Muscle layer of colon (tissue), 2 donors: ENCODE results near the gene RASA4B.

Experiments
- H3K27ac ChIP-seq: one replicate; pipeline ENCODE4 v1.7.0; 2013; ENCODE audit warnings: low read depth, mild to moderate bottlenecking, low read length, moderate library complexity
- H3K27me3 ChIP-seq, 2 donors: one replicate each; pipeline ENCODE4 v1.7.0; 2013; ENCODE audit warnings: low read length in 2 of 2, mild to moderate bottlenecking in 2 of 2; ENCODE audit not compliant: insufficient read depth in 2 of 2, control insufficient read depth in 1 of 2
- H3K36me3 ChIP-seq: one replicate; pipeline ENCODE4 v1.7.0; 2013; ENCODE audit warnings: mild to moderate bottlenecking, low read length; ENCODE audit not compliant: insufficient read depth
- H3K4me1 ChIP-seq: one replicate; pipeline ENCODE4 v1.7.0; 2013; ENCODE audit warnings: mild to moderate bottlenecking, low read length; ENCODE audit not compliant: insufficient read depth
- H3K4me3 ChIP-seq, 2 donors: one replicate each; pipeline ENCODE4 v1.7.0; 2013; ENCODE audit warnings: low read length in 2 of 2, low read depth in 1 of 2, mild to moderate bottlenecking in 1 of 2, moderate library complexity in 1 of 2
- H3K9ac ChIP-seq: one replicate; pipeline ENCODE4 v1.7.0; 2013; ENCODE audit warnings: low read length
- H3K9me3 ChIP-seq: one replicate; pipeline ENCODE4 v1.7.0; 2013; ENCODE audit warnings: mild to moderate bottlenecking, low read length
- donor health status: abdominal sarcoma.
- donor health status: Adenocarcinoma of cecum.

RASA4B gene

GRCh38 chr7:102439963-102440795, 77.4 kb downstream of the RASA4B start:
- Histone ChIP-seq H3K27ac (no peak overlapping the region), H3K4me3 (no peak overlapping the region), H3K9me3 (no peaks in the 10 kb centered on the region), H3K4me1 (no peaks in the 10 kb centered on the region), H3K9ac (no peak overlapping the region), H3K36me3 (no peaks in the 10 kb centered on the region), H3K27me3 (no peaks in the 10 kb centered on the region)

- no peak overlapping the region for H3K4me3 ChIP-seq
- H3K27ac ChIP-seq: no peak overlapping the region
- no peaks in the 10 kb centered on the region for H3K27me3 ChIP-seq
- H3K9ac ChIP-seq: no peak overlapping the region
- peaks cover 16% of the 10 kb centered on the region for H3K4me1 ChIP-seq
- H3K36me3 ChIP-seq: no peaks in the 10 kb centered on the region
- H3K9me3 ChIP-seq: no peaks in the 10 kb centered on the region
Observed at GRCh38 chr7:102436118-102436517, 81.5 kb downstream of the RASA4B start.

GRCh38 chr7:102434039-102434486, 83.5 kb downstream of the RASA4B start:
- peak overlapping the region; percentile 47 to 68 for H3K4me3 ChIP-seq
- H3K27me3 ChIP-seq: no peaks in the 10 kb centered on the region
- H3K27ac ChIP-seq: no peak overlapping the region
- H3K9me3 ChIP-seq: no peaks in the 10 kb centered on the region
- H3K36me3 ChIP-seq: no peaks in the 10 kb centered on the region
- H3K9ac ChIP-seq: no peak overlapping the region
- peaks cover 16% of the 10 kb centered on the region for H3K4me1 ChIP-seq

GRCh38 chr7:102433219-102434038, 84.1 kb downstream of the RASA4B start, which contains the start of gene ORAI2:
TSS of gene ORAI2 (plus strand) at chr7:102433575. CDS start at chr7:102438957, 5,382 bp downstream.
- peak within 1 kb of the TSS; percentile 68 for H3K4me3 ChIP-seq
- no peaks in the 10 kb centered on the region for H3K9me3 ChIP-seq
- peaks cover 16% of the 10 kb centered on the region for H3K4me1 ChIP-seq
- H3K36me3 ChIP-seq: no peaks in the 10 kb centered on the region
- no peaks in the 10 kb centered on the region for H3K27me3 ChIP-seq
- no peak within 1 kb of the TSS for H3K27ac ChIP-seq
- H3K9ac ChIP-seq: no peak within 1 kb of the TSS
